Fibroblast of the aortic adventitia (primary cell): ENCODE measurements around the gene SLC35F3. TPM values are rescaled to one million over a fixed set of nuclear protein-coding genes. Genes with fewer than 3 reads are reported as not detected.

Experiments used
- DNase-seq: peaks from one replicate; pipeline ENCODE4 v3.0.0-alpha.2; 2010; ENCODE audit warnings: low read depth
- H3K4me3 ChIP-seq: 2 replicates; pipeline ENCODE4 v1.5.1; 2011; ENCODE audit warnings: low read depth, mild to moderate bottlenecking, control low read depth, low read length, moderate library complexity
- total RNA-seq: library from RNA; depleted of rRNA; stranded (reverse); fragments of >200 nt; gene quantifications from 2 replicates; pipeline ENCODE4 v1.2.3, GENCODE V29; 2012; ENCODE audit warnings: low replicate concordance
- TF ChIP-seq, protein P1 (sequence below): IDR thresholded peaks from 2 replicates; pipeline ENCODE4 v1.5.1; 2011; ENCODE audit warnings: mild to moderate bottlenecking, low read length, control low read depth, inconsistent platforms; ENCODE audit not compliant: insufficient read depth

Gene SLC35F3
- total RNA-seq, 1 donor = not detected

DNA sequence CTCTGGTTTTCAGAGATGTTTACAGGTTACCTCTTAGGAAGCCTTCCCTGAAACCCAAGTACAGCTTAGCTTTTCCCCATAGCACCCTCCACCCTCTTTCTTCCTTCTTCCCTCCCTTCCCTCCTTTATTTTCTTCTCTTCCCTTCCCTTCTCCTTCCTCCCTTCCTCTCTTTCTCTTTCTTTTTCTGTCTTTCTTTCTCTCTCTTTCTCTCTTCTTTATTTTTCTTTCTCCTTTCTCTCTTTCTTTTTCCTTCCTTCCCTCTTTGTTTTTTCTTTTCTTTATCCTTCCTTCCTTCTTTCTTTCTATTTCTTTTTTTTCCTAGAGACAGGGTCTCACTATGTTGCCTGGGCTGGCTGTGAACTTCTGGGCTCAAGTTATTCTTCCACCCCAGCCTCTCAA lies 231.6 kb downstream of the SLC35F3 start:
- H3K4me3 ChIP-seq = no peak overlapping the region
- DNase-seq = no peak
- TF ChIP-seq, protein P1, sequence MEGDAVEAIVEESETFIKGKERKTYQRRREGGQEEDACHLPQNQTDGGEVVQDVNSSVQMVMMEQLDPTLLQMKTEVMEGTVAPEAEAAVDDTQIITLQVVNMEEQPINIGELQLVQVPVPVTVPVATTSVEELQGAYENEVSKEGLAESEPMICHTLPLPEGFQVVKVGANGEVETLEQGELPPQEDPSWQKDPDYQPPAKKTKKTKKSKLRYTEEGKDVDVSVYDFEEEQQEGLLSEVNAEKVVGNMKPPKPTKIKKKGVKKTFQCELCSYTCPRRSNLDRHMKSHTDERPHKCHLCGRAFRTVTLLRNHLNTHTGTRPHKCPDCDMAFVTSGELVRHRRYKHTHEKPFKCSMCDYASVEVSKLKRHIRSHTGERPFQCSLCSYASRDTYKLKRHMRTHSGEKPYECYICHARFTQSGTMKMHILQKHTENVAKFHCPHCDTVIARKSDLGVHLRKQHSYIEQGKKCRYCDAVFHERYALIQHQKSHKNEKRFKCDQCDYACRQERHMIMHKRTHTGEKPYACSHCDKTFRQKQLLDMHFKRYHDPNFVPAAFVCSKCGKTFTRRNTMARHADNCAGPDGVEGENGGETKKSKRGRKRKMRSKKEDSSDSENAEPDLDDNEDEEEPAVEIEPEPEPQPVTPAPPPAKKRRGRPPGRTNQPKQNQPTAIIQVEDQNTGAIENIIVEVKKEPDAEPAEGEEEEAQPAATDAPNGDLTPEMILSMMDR = no peak

DNA sequence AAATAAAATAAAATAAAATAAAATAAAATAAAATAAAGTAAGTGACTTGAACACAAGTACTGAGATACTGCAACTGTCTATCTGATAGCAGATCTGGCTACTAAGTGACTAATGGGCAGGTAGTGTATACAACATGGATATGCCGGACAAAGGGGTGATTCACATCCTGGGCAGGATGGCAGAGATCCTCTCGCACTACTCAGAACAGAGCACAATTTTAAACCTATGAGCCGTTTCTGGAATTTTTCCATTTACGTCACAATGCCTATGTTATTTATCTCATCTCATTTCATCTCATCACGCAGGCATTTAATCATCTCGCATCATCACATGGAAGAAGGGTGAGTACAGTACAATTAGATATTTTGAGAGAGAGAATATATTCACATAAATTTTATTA lies 235.5 kb downstream of the SLC35F3 start:
- TF ChIP-seq, protein P1 = no peak
- DNase-seq = peak; percentile 60
- H3K4me3 ChIP-seq = no peak overlapping the region

DNA sequence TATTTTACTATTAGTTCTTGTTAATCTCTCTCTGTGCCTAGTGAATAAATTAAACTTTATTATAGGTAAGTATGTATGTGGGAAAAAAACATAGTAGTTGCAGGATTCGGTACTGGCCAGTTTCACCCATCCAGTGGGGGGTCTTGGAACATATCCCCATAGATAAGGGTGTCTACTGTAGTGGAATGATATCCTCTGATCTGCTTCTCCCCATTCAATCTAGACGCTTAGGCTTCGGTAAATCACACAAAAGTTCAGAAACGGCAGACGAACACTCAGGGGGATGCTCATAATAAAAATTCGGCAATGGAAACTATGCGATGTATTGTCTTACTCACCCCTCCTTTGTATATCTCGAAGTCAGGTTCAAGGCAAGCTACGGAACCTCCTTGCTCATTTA lies 235.9 kb downstream of the SLC35F3 start:
- TF ChIP-seq, protein P1 = no peak
- no peak for DNase-seq
- H3K4me3 ChIP-seq = no peak overlapping the region

DNA sequence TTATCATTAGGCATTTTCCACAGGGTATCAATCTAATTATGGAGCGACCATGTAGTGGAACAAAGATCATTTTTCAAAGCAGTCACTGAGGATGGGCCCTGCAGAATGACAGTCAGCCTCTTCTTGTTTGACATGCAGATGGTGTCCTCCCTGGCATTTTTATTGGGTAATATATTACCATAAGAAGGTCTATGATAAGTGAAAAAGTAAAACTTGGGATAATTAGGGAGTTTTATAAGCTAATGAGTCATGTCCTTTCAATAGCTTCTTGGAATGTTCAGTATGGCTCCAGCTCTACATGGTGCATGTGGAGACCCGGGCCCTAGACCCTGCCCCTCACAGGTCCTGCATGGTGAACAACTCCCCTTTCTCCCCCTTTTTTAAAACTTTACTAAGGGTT lies 236.5 kb downstream of the SLC35F3 start:
- TF ChIP-seq, protein P1 = no peak
- DNase-seq = no peak
- H3K4me3 ChIP-seq = no peak overlapping the region

DNA sequence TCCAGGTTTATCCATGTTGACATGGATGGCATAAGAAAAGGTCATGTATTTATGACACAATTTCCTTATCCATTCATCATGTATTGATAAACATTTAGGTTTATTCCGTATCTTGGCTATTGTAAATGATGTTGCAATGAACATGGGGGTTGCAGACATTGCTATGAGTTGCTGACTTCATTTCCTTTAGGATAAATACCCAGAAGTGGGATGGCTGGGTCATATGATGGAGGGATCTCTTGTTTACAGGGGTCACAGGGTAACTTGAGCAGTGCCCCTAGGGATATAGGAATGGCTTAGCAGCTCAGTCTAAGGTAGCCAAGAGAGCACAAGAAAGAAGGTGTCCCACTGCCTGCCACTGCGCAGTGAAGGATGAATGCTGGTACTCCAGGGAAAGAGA lies 239.2 kb downstream of the SLC35F3 start:
- no peak overlapping the region for H3K4me3 ChIP-seq
- DNase-seq = no peak
- TF ChIP-seq, protein P1 = no peak

DNA sequence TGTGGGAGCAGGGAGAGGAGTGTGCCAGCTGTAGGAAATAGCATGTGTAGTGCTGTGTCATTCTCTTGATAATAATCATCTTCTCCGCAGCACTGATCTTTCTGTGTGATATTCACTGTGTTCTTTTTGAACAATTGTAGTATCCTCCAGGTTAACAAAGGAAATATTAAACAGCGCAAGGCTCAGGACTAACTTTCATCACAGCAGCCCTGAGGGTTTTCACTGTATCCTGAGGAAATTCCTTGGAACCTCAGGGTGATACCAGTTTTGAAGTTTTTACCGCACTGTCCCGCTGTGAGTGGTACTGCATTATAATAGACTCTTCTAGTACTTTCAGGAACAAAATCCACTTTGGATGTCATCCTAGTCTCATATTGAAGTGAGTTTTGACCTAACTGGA lies 240.4 kb downstream of the SLC35F3 start:
- no peak for DNase-seq
- no peak overlapping the region for H3K4me3 ChIP-seq
- TF ChIP-seq, protein P1 = no peak

DNA sequence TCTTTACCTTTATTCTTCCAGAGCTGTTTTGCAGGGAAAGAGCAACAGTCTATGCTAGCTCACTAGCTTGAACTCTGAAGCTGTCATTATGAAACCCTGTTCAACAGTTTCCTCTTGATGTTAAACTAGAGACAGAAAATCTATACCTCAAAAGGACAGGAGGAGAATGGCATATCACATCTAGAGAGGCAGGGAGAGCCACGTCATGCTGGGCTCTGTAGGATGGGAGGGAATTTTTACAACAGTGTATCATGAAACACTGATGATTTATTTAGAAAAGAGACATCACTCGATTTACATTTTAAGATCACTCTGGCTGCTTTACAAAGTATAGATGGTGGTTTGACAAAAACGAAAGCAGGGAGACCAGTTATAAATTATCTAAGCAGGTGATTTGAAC lies 243.9 kb downstream of the SLC35F3 start:
- TF ChIP-seq, protein P1 = no peak
- no peak overlapping the region for H3K4me3 ChIP-seq
- no peak for DNase-seq
